ENCODE results near the gene EBP.
A peak's percentile ranks its signal among the peaks of the same experiment; 100 is the strongest.
"Not testable (repeated sequence)": the region's sequence is repeated elsewhere in the genome, so short reads cannot be mapped to it uniquely, and the experiment has no call there.

The EBP gene

GRCh38 chrX:48520976-48521352, 644 bp upstream of the EBP start:
- DNase-seq (ENCODE audit: low read depth in 1 of 2, low spot score in 1 of 2) = no peak

- DNase-seq (ENCODE audit: low read depth in 1 of 2, low spot score in 1 of 2) = no peak
Observed at GRCh38 chrX:48522291-48522690, 683 bp downstream of the EBP start.

- DNase-seq (ENCODE audit: low read depth in 1 of 2, low spot score in 1 of 2) = no peak
Observed at GRCh38 chrX:48523682-48524081, 2.1 kb downstream of the EBP start.

- DNase-seq (ENCODE audit: low read depth in 1 of 2, low spot score in 1 of 2) = not testable (repeated sequence)
Observed at GRCh38 chrX:48525853-48526252, 4.2 kb downstream of the EBP start.

DNA sequence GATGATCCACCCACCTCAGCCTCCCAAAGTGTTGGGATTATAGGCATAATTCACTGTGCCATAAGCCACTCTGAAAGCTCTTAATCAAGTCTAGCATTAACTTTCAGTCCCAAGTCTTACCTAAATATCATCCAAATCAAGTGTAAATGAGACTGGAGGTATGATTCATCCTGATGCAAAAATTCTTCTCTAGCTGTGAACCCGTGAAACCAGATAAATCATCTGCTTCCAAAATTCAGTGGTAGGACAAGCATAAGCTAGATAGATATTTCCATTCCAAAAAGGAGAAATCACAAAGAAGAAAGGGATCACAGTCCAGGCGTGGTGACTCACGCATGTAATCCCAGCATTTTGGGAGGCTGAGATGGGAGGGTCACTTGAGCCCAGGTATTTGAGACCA, 9.1 kb downstream of the EBP start:
- DNase-seq (ENCODE audit: low read depth in 1 of 2, low spot score in 1 of 2) = no peak

- no peak for DNase-seq (ENCODE audit: low read depth in 1 of 2, low spot score in 1 of 2)
Observed at GRCh38 chrX:48531358-48531959, 9.9 kb downstream of the EBP start.

GRCh38 chrX:48532161-48532560, 10.6 kb downstream of the EBP start:
- no peak for DNase-seq (ENCODE audit: low read depth in 1 of 2, low spot score in 1 of 2)

DNA sequence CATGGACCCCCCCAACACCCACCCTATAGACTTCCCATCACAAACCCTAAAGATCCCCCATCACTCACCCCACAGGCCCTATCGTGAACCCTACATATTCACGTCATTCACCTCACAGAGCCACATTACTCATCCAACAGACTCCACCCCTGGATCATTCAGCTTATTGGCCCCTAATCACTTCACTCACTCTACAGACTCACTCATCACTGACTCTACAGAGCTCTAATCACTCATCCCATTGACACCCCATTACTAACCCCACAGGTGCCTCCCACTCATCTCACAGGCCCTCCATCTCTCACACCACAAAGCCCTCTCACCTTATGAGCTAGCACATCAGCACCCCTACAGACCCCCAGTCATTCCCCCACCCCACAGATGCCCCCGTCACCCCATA, 11.6 kb downstream of the EBP start:
- DNase-seq (ENCODE audit: low read depth in 1 of 2, low spot score in 1 of 2) = no peak

- DNase-seq (ENCODE audit: low read depth in 1 of 2, low spot score in 1 of 2) = no peak
Observed at GRCh38 chrX:48538641-48539344, 17.2 kb downstream of the EBP start.

DNA sequence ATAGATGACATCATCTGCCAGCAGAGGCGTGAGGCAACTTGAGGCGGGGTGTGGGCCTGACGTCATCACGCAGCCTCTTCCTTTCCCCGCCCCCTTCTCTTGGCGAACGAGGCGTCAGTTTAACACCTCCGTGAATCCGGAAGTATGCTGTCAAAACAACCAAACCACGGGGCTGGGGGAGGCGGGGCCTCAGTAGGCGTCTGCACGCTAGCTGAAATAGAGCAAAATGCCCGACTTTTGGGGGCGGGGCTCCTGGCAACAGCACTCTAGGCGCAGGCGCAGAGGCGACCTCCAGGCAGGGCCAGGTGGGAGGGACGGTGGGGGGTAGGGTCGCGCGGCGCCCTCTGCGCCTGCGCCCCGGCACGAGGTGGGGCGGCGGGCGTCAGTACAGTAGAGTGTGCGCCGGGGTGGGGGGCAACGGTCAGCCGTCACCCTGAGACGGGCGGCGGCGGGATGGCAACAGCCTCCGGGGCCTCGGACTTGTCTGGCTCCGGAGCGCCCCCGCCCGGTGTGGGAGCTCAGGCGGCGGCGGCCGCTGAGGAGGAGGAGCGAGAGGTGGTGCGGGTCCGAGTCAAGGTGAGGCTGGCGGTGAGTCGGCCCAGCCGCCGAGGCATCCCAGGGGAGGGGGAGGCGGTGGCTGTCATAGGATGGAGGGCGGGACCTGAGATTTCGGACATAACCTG, 17.9 kb downstream of the EBP start, which contains the start of gene TBC1D25:
Gene TBC1D25 (plus strand): TSS at position 370 of the 683 bp plus-strand sequence. CDS start 84 bp downstream, at position 454.
- peak; percentile 83 to 94 for DNase-seq (ENCODE audit: low read depth in 1 of 2, low spot score in 1 of 2)

DNA sequence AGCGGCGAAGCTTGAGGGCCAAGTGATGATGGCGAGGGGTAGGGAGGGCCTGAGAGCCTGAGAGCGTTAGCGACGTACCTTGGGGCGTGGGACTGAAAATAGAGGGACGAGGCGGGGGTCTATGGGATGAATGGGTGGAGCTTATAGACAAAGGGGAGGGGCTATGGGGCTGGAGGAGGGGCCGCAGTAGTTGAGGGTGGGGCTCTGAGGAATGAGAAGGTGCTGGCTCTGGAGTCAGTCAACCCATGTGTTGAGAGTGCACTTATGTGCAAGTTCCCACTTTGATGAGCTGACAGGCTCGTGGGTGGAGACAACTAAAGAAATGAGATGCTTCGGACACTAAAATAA, 18.4 kb downstream of the EBP start:
- DNase-seq (ENCODE audit: low read depth in 1 of 2, low spot score in 1 of 2) = peak in 1 of 2 donors; percentile 43

- DNase-seq (ENCODE audit: low read depth in 1 of 2, low spot score in 1 of 2) = no peak
Observed at GRCh38 chrX:48540480-48540879, 18.9 kb downstream of the EBP start.

DNA sequence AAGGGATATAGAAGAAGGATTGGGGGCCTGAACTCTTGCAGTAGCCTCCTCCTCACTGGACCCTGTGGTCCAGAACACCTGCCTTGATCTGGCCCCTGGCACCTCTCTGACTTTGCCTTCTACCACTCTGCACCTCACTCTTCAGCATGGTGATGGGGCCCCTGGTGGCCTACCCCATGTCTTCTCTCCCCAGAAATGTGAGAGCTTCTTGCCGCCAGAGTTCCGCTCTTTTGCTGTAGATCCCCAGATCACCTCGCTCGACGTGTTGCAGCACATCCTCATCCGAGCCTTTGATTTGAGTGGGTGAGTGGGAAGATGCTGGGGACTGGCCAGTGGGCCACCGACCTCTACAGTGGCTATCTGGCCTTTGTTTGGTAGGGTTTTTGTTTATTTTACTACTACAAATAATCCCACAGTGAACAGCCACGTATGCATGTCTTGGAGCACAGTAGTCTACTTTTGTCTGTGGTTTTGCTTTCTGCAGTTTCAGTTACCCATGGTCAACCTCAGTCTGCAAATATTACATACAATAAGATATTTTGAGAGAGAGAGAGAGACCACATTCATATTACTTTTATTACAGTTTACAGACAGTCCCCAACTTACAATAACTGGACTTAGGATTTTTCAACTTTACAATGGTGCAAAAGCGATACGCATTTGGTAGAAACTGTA, 19.7 kb downstream of the EBP start:
- DNase-seq (ENCODE audit: low read depth in 1 of 2, low spot score in 1 of 2) = no peak

- no peak for DNase-seq (ENCODE audit: low read depth in 1 of 2, low spot score in 1 of 2)
Observed at GRCh38 chrX:48548871-48549270, 27.3 kb downstream of the EBP start.

GRCh38 chrX:48555731-48556325, 34.2 kb downstream of the EBP start:
- not testable (repeated sequence) for DNase-seq (ENCODE audit: low read depth in 1 of 2, low spot score in 1 of 2)

- no peak for DNase-seq (ENCODE audit: low read depth in 1 of 2, low spot score in 1 of 2)
Observed at GRCh38 chrX:48558271-48558670, 36.7 kb downstream of the EBP start.

DNA sequence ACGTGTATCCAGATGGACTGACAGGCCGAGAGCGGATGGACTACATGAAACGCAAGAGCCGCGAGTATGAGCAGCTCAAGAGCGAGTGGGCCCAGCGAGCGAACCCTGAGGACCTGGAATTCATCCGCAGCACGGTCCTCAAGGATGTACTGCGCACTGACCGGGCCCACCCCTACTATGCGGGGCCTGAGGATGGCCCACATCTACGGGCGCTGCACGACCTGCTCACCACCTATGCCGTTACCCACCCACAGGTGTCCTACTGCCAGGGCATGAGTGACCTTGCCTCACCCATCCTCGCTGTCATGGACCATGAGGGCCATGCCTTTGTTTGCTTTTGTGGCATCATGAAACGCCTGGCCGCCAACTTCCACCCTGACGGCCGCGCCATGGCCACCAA, 38.0 kb downstream of the EBP start:
- DNase-seq (ENCODE audit: low read depth in 1 of 2, low spot score in 1 of 2) = no peak

DNA sequence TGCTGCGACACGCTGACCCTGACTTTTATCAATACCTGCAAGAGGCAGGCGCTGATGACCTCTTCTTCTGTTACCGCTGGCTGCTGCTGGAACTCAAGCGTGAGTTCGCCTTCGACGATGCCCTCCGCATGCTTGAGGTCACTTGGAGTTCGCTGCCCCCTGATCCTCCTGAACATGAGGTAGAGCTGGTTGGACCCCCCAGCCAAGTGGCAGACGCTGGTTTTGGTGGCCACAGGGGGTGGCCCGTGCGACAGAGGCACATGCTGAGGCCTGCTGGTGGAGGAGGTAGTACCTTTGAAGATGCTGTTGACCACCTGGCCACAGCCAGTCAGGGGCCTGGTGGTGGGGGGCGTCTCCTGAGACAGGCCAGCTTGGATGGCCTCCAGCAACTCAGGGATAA, 38.4 kb downstream of the EBP start:
- DNase-seq (ENCODE audit: low read depth in 1 of 2, low spot score in 1 of 2) = no peak

GRCh38 chrX:48560681-48561080, 39.1 kb downstream of the EBP start:
- DNase-seq (ENCODE audit: low read depth in 1 of 2, low spot score in 1 of 2) = no peak

GRCh38 chrX:48569958-48570357, 48.4 kb downstream of the EBP start:
- no peak for DNase-seq (ENCODE audit: low read depth in 1 of 2, low spot score in 1 of 2)

- DNase-seq (ENCODE audit: low read depth in 1 of 2, low spot score in 1 of 2) = no peak
Observed at GRCh38 chrX:48573690-48574269, 52.2 kb downstream of the EBP start.
